Subcutaneous abdominal adipose tissue (tissue), 5 donors: ENCODE measurements around the gene CCNB1.
"Not testable (repeated sequence)": the region's sequence is repeated elsewhere in the genome, so short reads cannot be mapped to it uniquely, and the experiment has no call there.

Experiments used
- H3K27ac ChIP-seq: one replicate; pipeline ENCODE4 v1.7.0; 2013; ENCODE audit warnings: low read depth, mild to moderate bottlenecking, inconsistent platforms, low read length, moderate library complexity
- H3K27me3 ChIP-seq, 5 donors: one replicate each; pipeline ENCODE4 v1.7.0; 2013; ENCODE audit warnings: low read length in 5 of 5, inconsistent platforms in 1 of 5; ENCODE audit not compliant: control insufficient read depth in 5 of 5, insufficient read depth in 4 of 5
- H3K36me3 ChIP-seq, 5 donors: one replicate each; pipeline ENCODE4 v1.7.0; 2013; ENCODE audit warnings: low read length in 5 of 5; ENCODE audit not compliant: control insufficient read depth in 5 of 5, insufficient read depth in 5 of 5
- H3K4me1 ChIP-seq, 5 donors: one replicate each; pipeline ENCODE4 v1.7.0; 2013; ENCODE audit warnings: low read length in 5 of 5, mild to moderate bottlenecking in 3 of 5, moderate library complexity in 1 of 5; ENCODE audit not compliant: control insufficient read depth in 5 of 5, insufficient read depth in 5 of 5
- H3K4me3 ChIP-seq, 5 donors: one replicate each; pipeline ENCODE4 v1.7.0; 2013; ENCODE audit warnings: low read length in 5 of 5, low read depth in 1 of 5
- H3K9ac ChIP-seq, 5 donors: one replicate each; pipeline ENCODE4 v1.7.0; 2013; ENCODE audit warnings: low read length in 5 of 5, mild to moderate bottlenecking in 4 of 5, moderate library complexity in 3 of 5
- H3K9me3 ChIP-seq, 5 donors: one replicate each; pipeline ENCODE4 v1.7.0; 2013; ENCODE audit warnings: low read length in 5 of 5; ENCODE audit not compliant: control insufficient read depth in 5 of 5
- donor health status: healthy.
- donor health status: healthy.
- donor health status: healthy.
- donor health status: healthy.
- donor health status: healthy.

The CCNB1 gene

DNA sequence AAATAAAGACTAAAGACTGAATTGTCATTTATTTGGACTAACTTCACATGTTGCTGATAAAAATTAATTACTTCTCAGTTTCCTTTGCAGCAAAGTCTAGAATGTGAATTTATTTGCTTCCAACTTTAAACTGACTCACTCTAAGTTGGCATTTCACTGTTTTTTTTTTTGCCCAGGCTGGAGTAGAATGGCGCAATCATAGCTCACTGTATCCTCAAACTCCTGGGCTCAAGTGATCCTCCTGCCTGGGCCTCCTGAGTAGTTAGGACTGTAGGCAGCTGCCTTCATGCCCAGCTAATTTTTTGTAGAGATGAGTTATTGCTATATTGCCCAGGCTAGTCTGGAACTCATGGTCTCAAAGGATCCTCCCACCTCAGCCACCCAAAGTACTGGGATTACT lies 3.5 kb downstream of the CCNB1 start:
- H3K27ac ChIP-seq: no peak overlapping the region
- H3K9ac ChIP-seq: no peak overlapping the region
- no peaks in the 10 kb centered on the region for H3K9me3 ChIP-seq
- peaks cover 0 to 21% (median 18%) of the 10 kb centered on the region in 5 donors for H3K4me1 ChIP-seq
- H3K36me3 ChIP-seq: peaks cover 4 to 24% (median 13%) of the 10 kb centered on the region in 5 donors
- H3K27me3 ChIP-seq: no peaks in the 10 kb centered on the region
- H3K4me3 ChIP-seq: no peak overlapping the region

- no peak overlapping the region for H3K9ac ChIP-seq
- peaks cover 4 to 24% (median 15%) of the 10 kb centered on the region in 5 donors for H3K36me3 ChIP-seq
- H3K9me3 ChIP-seq: no peaks in the 10 kb centered on the region
- no peak overlapping the region for H3K27ac ChIP-seq
- H3K27me3 ChIP-seq: no peaks in the 10 kb centered on the region
- H3K4me1 ChIP-seq: peaks cover 0 to 18% (median 17%) of the 10 kb centered on the region in 5 donors
- no peak overlapping the region for H3K4me3 ChIP-seq
These were observed 4.0 kb downstream of the CCNB1 start for GRCh38 chr5:69170969-69171368.

GRCh38 chr5:69181659-69182293 lies 14.8 kb downstream of the CCNB1 start:
- H3K27me3 ChIP-seq, H3K9ac ChIP-seq, H3K27ac ChIP-seq, H3K36me3 ChIP-seq, H3K4me3 ChIP-seq, H3K4me1 ChIP-seq, H3K9me3 ChIP-seq: not testable (repeated sequence)

- Histone ChIP-seq H3K27me3 (no peaks in the 10 kb centered on the region), H3K27ac (no peak overlapping the region), H3K9me3 (peaks cover 0 to 3% (median 0%) of the 10 kb centered on the region in 5 donors), H3K4me1 (peaks cover 4 to 10% (median 8%) of the 10 kb centered on the region in 5 donors), H3K9ac (no peak overlapping the region), H3K36me3 (no peaks in the 10 kb centered on the region), H3K4me3 (no peak overlapping the region)
These were observed 17.7 kb downstream of the CCNB1 start for GRCh38 chr5:69184621-69185020.

DNA sequence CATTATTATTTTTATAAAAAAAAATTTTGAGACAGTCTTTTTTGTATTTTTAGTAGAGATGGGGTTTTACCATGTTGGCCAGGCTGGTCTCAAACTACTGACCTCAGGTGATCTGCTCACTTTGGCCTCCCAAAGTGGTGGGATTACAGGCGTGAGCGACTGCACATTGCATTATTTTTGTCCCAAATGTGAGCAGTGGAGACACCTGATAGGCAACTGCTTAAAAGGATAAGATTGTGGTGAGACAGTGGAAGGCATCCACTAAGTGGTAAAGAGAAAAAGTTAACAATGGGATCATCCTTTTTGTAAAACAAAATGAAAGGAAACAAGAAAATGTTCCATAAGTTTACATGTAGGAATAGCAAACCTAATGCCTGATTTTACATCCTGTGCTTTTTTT lies 20.4 kb downstream of the CCNB1 start:
- Histone ChIP-seq H3K9me3 (no peaks in the 10 kb centered on the region), H3K36me3 (no peaks in the 10 kb centered on the region), H3K4me3 (no peak overlapping the region), H3K27ac (no peak overlapping the region), H3K27me3 (no peaks in the 10 kb centered on the region), H3K9ac (no peak overlapping the region), H3K4me1 (peaks cover 4 to 17% (median 15%) of the 10 kb centered on the region in 5 donors)

GRCh38 chr5:69188811-69189161 lies 21.8 kb downstream of the CCNB1 start:
- Histone ChIP-seq H3K4me1 (peaks cover 4 to 17% (median 15%) of the 10 kb centered on the region in 5 donors), H3K9me3 (no peaks in the 10 kb centered on the region), H3K4me3 (peak overlapping the region; percentile 91 to 100 (median 98)), H3K27ac (peak overlapping the region; percentile 95), H3K36me3 (no peaks in the 10 kb centered on the region), H3K9ac (peak overlapping the region; percentile 63 to 93 (median 70)), H3K27me3 (no peaks in the 10 kb centered on the region)

DNA sequence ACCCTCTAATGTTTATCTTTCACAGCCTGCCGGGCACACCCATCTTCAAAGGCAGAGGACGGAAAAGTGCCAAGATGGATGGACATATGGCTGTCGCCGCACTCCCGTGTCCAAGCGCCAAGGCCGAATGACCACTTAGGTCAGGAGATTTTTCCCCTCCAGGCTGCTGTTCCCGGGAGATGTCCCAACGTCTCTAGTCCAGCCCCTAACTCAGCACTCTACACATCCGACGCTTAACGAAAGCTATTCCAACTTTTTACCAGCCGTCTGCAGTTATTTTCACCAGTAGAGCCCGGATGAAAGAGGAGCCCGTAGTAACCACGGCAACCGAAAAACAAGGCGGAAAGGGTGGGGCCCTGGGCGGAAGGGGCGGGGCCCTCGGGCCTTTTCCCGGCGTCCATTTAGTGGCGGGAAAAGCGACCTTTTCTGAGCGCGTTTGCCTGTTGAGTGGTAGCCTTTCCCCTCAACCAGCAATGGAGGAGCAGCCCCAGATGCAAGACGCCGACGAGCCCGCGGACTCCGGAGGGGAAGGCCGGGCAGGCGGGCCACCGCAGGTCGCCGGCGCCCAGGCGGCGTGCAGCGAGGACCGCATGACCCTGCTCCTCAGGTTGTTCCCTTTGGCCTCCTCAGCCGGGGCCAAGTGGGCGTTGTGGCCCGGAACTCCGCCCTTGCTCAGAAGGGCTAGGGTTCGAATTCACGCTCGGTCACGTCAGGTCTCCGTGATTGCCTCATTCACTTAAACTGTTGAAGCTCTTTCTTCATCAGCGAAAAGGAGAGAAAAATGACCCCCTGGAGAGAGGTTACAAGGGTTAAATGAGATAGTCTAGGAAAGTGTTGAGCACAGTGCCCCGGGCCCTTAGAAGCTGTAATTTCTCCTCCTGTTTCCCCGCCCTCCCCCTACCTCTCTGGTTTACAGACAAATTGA lies 22.5 kb downstream of the CCNB1 start, which contains the start of gene CENPH:
Gene CENPH (plus strand): TSS at position 422 of the 925 bp plus-strand sequence. CDS start 52 bp downstream, at position 474.
- Histone ChIP-seq H3K9ac (peak within 1 kb of the TSS; percentile 63 to 93 (median 70)), H3K27ac (peak within 1 kb of the TSS; percentile 95), H3K36me3 (no peaks in the 10 kb centered on the region), H3K9me3 (no peaks in the 10 kb centered on the region), H3K4me3 (peak within 1 kb of the TSS; percentile 91 to 100 (median 98)), H3K27me3 (no peaks in the 10 kb centered on the region), H3K4me1 (peaks cover 4 to 17% (median 15%) of the 10 kb centered on the region in 5 donors)

- H3K27me3 ChIP-seq: no peaks in the 10 kb centered on the region
- H3K4me1 ChIP-seq: no peaks in the 10 kb centered on the region
- H3K36me3 ChIP-seq: no peaks in the 10 kb centered on the region
- no peak overlapping the region for H3K4me3 ChIP-seq
- H3K9ac ChIP-seq: no peak overlapping the region
- H3K9me3 ChIP-seq: no peaks in the 10 kb centered on the region
- no peak overlapping the region for H3K27ac ChIP-seq
These were observed 35.5 kb downstream of the CCNB1 start for GRCh38 chr5:69202497-69202896.

- Histone ChIP-seq H3K9ac (no peak overlapping the region), H3K27me3 (no peaks in the 10 kb centered on the region), H3K9me3 (no peaks in the 10 kb centered on the region), H3K4me3 (no peak overlapping the region), H3K27ac (no peak overlapping the region), H3K4me1 (peaks cover 0 to 13% (median 0%) of the 10 kb centered on the region in 5 donors), H3K36me3 (no peaks in the 10 kb centered on the region)
These were observed 39.7 kb downstream of the CCNB1 start for GRCh38 chr5:69206528-69207190.
